ENCODE results near the gene FGF14. TPM values are rescaled to one million over a fixed set of nuclear protein-coding genes. Genes with fewer than 3 reads are reported as not detected.

FGF14 gene
- total and polyA plus RNA-seq, 2 experiments from 2014 or later, result 0.03 TPM; not detected in 1

GRCh38 chr13:101893021-101893420, 508.8 kb downstream of the FGF14 start (continued):
- no peak for TF ChIP-seq NANOG (IDR thresholded peaks at IDR 0.05; ENCODE audit: borderline replicate concordance)

- H3K4me2 ChIP-seq, result no peak overlapping the region
- H4K20me1 ChIP-seq (replicated peaks; ENCODE audit: insufficient read depth), result no peaks in the 10 kb centered on the region
- no peak overlapping the region for H3K4me3 Mint-ChIP-seq
- H3K9me3 Mint-ChIP-seq, result no peaks in the 10 kb centered on the region
- no peak overlapping the region for H3K27ac Mint-ChIP-seq
- no peaks in the 10 kb centered on the region for H3K27me3 ChIP-seq (ENCODE audit: insufficient read depth)
- H3K4me3 ChIP-seq, result no peak overlapping the region
- H3F3A ChIP-seq (replicated peaks; ENCODE audit: low read depth), result no peaks in the 10 kb centered on the region
- TF ChIP-seq EZH2 (IDR thresholded peaks at IDR 0.05; ENCODE audit: low read depth, unreplicated experiment) (no peak), REST (IDR thresholded peaks at IDR 0.05; ENCODE audit: unreplicated experiment) (no peak), JUNB (IDR thresholded peaks at IDR 0.05; ENCODE audit: unreplicated experiment) (no peak), ZNF331 (CRISPR knock-in tag; IDR thresholded peaks at IDR 0.05; ENCODE audit: low read depth) (no peak), EZH2phosphoT487 (IDR thresholded peaks at IDR 0.05; ENCODE audit: unreplicated experiment) (no peak), POLR2AphosphoS5 (IDR thresholded peaks at IDR 0.05; ENCODE audit: low read depth) (no peak), ZNF462 (CRISPR knock-in tag; IDR thresholded peaks at IDR 0.05) (no peak), CTCF (conservative IDR thresholded peaks at IDR 0.05; ENCODE audit: low read depth in 2 of 2) (no peak), ETS1 (IDR thresholded peaks at IDR 0.05) (no peak)
- no peaks in the 10 kb centered on the region for H3K9me2 ChIP-seq (ENCODE audit: insufficient read depth)
- H3K27ac ChIP-seq (ENCODE audit: low read depth), result no peak overlapping the region
- DNase-seq (ENCODE audit: low spot score) (no peak), ATAC-seq (no peak)
- H3K4me1 Mint-ChIP-seq, result peaks cover 7% of the 10 kb centered on the region; the same call in 2 of the 3 replicates
- H3K36me3 Mint-ChIP-seq (ENCODE audit: low read depth), result no peaks in the 10 kb centered on the region
- no peaks in the 10 kb centered on the region for H3K27me3 Mint-ChIP-seq (ENCODE audit: insufficient read depth, low read depth, poor library complexity)
- no peaks in the 10 kb centered on the region for H3K79me2 ChIP-seq (replicated peaks; ENCODE audit: insufficient read depth)
- H2AFZ ChIP-seq, result no peak overlapping the region
- no peaks in the 10 kb centered on the region for H3K36me3 ChIP-seq (ENCODE audit: insufficient read depth)
- no peaks in the 10 kb centered on the region for H3K4me1 ChIP-seq (ENCODE audit: insufficient read depth)
These were observed 509.6 kb downstream of the FGF14 start for GRCh38 chr13:101892296-101892695.

Measured in GM23338 (cell line).